Measurements from ENCODE around the gene PPP1R1C. TPM values are rescaled to one million over a fixed set of nuclear protein-coding genes. Genes with fewer than 3 reads are reported as not detected.
A peak's percentile ranks its signal among the peaks of the same experiment; 100 is the strongest.

Gene PPP1R1C
- total and polyA plus RNA-seq, 2 of the 13 experiments (the other 11 are each of a cell fraction or from before 2014, with no cell fraction given) = 1.5 to 3.5 TPM

- TF ChIP-seq SOX13 (IDR thresholded peaks at IDR 0.05) (no peak), SOX13 (CRISPR knock-in tag; conservative IDR thresholded peaks at IDR 0.05 in 1 of 2, IDR thresholded peaks at IDR 0.05 in 1 of 2) (peak in 1 of 2 experiments; percentile 30; a peak in 1 of 4 replicates), RERE (CRISPR knock-in tag; IDR thresholded peaks at IDR 0.05; ENCODE audit: low read depth) (no peak), KDM3A (CRISPR knock-in tag; IDR thresholded peaks at IDR 0.05; ENCODE audit: low read depth) (no peak), FOXA3 (CRISPR knock-in tag; IDR thresholded peaks at IDR 0.05) (peak; percentile 38; the same call in 1 of the 2 replicates), NAIF1 (CRISPR knock-in tag; IDR thresholded peaks at IDR 0.05; ENCODE audit: borderline replicate concordance) (no peak), SSRP1 (CRISPR knock-in tag; IDR thresholded peaks at IDR 0.05) (no peak), ZNF101 (CRISPR knock-in tag; IDR thresholded peaks at IDR 0.05; ENCODE audit: borderline replicate concordance, low read depth) (no peak), HDAC2 (CRISPR knock-in tag; IDR thresholded peaks at IDR 0.05) (0 out of 2 replicates have a peak, but pooled peaks have one; percentile 12), MED1 (CRISPR knock-in tag; IDR thresholded peaks at IDR 0.05) (peak; percentile 49; the same call in 1 of the 2 replicates), ARID5B (CRISPR knock-in tag; IDR thresholded peaks at IDR 0.05) (peak; percentile 30; the same call in 1 of the 2 replicates), TCF12 (IDR thresholded peaks at IDR 0.05) (no peak), TCF12 (CRISPR knock-in tag; IDR thresholded peaks at IDR 0.05) (peak; percentile 73; the same call in 1 of the 2 replicates)
- TF ChIP-seq, protein P1, sequence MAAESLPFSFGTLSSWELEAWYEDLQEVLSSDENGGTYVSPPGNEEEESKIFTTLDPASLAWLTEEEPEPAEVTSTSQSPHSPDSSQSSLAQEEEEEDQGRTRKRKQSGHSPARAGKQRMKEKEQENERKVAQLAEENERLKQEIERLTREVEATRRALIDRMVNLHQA (CRISPR knock-in tag; IDR thresholded peaks at IDR 0.05) = no peak
- TF ChIP-seq, protein P2, sequence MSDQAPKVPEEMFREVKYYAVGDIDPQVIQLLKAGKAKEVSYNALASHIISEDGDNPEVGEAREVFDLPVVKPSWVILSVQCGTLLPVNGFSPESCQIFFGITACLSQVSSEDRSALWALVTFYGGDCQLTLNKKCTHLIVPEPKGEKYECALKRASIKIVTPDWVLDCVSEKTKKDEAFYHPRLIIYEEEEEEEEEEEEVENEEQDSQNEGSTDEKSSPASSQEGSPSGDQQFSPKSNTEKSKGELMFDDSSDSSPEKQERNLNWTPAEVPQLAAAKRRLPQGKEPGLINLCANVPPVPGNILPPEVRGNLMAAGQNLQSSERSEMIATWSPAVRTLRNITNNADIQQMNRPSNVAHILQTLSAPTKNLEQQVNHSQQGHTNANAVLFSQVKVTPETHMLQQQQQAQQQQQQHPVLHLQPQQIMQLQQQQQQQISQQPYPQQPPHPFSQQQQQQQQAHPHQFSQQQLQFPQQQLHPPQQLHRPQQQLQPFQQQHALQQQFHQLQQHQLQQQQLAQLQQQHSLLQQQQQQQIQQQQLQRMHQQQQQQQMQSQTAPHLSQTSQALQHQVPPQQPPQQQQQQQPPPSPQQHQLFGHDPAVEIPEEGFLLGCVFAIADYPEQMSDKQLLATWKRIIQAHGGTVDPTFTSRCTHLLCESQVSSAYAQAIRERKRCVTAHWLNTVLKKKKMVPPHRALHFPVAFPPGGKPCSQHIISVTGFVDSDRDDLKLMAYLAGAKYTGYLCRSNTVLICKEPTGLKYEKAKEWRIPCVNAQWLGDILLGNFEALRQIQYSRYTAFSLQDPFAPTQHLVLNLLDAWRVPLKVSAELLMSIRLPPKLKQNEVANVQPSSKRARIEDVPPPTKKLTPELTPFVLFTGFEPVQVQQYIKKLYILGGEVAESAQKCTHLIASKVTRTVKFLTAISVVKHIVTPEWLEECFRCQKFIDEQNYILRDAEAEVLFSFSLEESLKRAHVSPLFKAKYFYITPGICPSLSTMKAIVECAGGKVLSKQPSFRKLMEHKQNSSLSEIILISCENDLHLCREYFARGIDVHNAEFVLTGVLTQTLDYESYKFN (CRISPR knock-in tag; conservative IDR thresholded peaks at IDR 0.05) = peak; percentile 93
- TF ChIP-seq, protein P3, sequence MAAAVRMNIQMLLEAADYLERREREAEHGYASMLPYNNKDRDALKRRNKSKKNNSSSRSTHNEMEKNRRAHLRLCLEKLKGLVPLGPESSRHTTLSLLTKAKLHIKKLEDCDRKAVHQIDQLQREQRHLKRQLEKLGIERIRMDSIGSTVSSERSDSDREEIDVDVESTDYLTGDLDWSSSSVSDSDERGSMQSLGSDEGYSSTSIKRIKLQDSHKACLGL (CRISPR knock-in tag; IDR thresholded peaks at IDR 0.05) = no peak
Observed at GRCh38 chr2:182062329-182062972, 76.8 kb downstream of the PPP1R1C start (continued).
